Panc1 (cell line): Measurements from ENCODE around the gene ANKRD23. TPM values are rescaled to one million over a fixed set of nuclear protein-coding genes. Genes with fewer than 3 reads are reported as not detected.

Source experiments
- ATAC-seq: fragments of 200-7000 bp; cut with Tn5 transposase; 2 replicates; pipeline ENCODE4 v1.9.1; 2020; ENCODE audit warnings: mild to moderate bottlenecking, moderate library complexity
- BruUV-seq: library from RNA; stranded (reverse); fragments of 400-500 nt; replicated peaks from 2 replicates; lab custom pipeline; 2021; lab: Mats Ljungman, UMichigan
- CTCF ChIA-PET: fragments of 300-600 bp; sonication (Branson Sonifier 250); formaldehyde crosslinking; loops from one replicate; lab custom pipeline; 2022; ENCODE audit warnings: antibody characterized with exemption; lab: Charles Lee
- POLR2A ChIA-PET: fragments of 300-600 bp; sonication (Branson Sonifier 250); formaldehyde crosslinking; loops from one replicate; lab custom pipeline; 2022; ENCODE audit warnings: antibody characterized with exemption; lab: Charles Lee
- DNase-seq: peaks from one replicate; pipeline ENCODE4 v3.0.0-alpha.2; 2010; ENCODE audit warnings: low read depth, low spot score
- H3K27ac ChIP-seq: 2 replicates; pipeline ENCODE4 v1.5.1; 2011; ENCODE audit warnings: mild to moderate bottlenecking, low read length, inconsistent platforms
- H3K27me3 ChIP-seq: fragments of 200-500 bp; sonication (Bioruptor generic); 2 replicates; pipeline ENCODE4 v1.6.0; 2014; ENCODE audit warnings: low read length, inconsistent platforms; ENCODE audit not compliant: control insufficient read depth, insufficient read depth
- H3K36me3 ChIP-seq: fragments of 200-500 bp; sonication (Bioruptor generic); 2 replicates; pipeline ENCODE4 v1.5.1; 2014; ENCODE audit warnings: inconsistent platforms, mild to moderate bottlenecking, low read length, moderate library complexity; ENCODE audit not compliant: control insufficient read depth, insufficient read depth
- H3K4me1 ChIP-seq: 2 replicates; pipeline ENCODE4 v1.5.1; 2011; ENCODE audit warnings: inconsistent platforms, mild to moderate bottlenecking, low read length, moderate library complexity; ENCODE audit not compliant: control insufficient read depth, insufficient read depth
- H3K4me3 ChIP-seq, 2 experiments: 2 replicates each; pipeline ENCODE4 v1.5.1; 2011 to 2012; ENCODE audit warnings: low read depth in 2 of 2, low read length in 2 of 2, mild to moderate bottlenecking in 2 of 2, inconsistent platforms in 1 of 2, moderate library complexity in 1 of 2
- H3K9me3 ChIP-seq: fragments of 200-500 bp; sonication (Bioruptor generic); 2 replicates; pipeline ENCODE4 v1.5.1; 2014; ENCODE audit warnings: low read depth, mild to moderate bottlenecking, inconsistent platforms, low read length, moderate library complexity; ENCODE audit not compliant: control insufficient read depth, insufficient read depth
- CTCF ChIP-seq: fragments of 450-650 bp; IDR thresholded peaks from 2 replicates; pipeline ENCODE4 v1.5.1; 2017; ENCODE audit warnings: mild to moderate bottlenecking
- POLR2AphosphoS5 ChIP-seq: IDR thresholded peaks from 2 replicates; pipeline ENCODE4 v1.6.1; 2012; ENCODE audit warnings: mild to moderate bottlenecking, low read depth, low read length, moderate library complexity
- SIN3A ChIP-seq: IDR thresholded peaks from 2 replicates; pipeline ENCODE4 v1.6.1; 2012; ENCODE audit warnings: low read depth, mild to moderate bottlenecking, low read length, moderate library complexity, borderline replicate concordance; ENCODE audit not compliant: insufficient read depth
- TCF7L2 ChIP-seq: IDR thresholded peaks from 2 replicates; pipeline ENCODE4 v1.6.1; 2011; ENCODE audit warnings: mild to moderate bottlenecking, low read depth, low read length, inconsistent platforms
- in situ Hi-C: cut with HindIII; loops from 2 replicates; pipeline ENCODE4 v1.10.0; 2016; ENCODE audit warnings: low sequenced_read_pairs, low pct_unique_long_range_greater_than_20kb
- intact Hi-C: fragments of 100-400 bp; cut with micrococcal nuclease; formaldehyde crosslinking; loops from one replicate; pipeline ENCODE4 v1.10.0; 2022; ENCODE audit not compliant: unreplicated experiment
- total RNA-seq: library from RNA; stranded (reverse); gene quantifications from one replicate; pipeline ENCODE4 v1.2.1, GENCODE V29; 2021; ENCODE audit not compliant: unreplicated experiment
- TF ChIP-seq, protein P1 (sequence below), 2 experiments: IDR thresholded peaks; 2 replicates each; pipeline ENCODE4 v1.6.1; 2011 to 2012; ENCODE audit warnings: low read depth in 2 of 2, control low read depth in 1 of 2, low read length in 1 of 2, mild to moderate bottlenecking in 1 of 2, moderate library complexity in 1 of 2; ENCODE audit not compliant: insufficient read depth in 1 of 2

ANKRD23 gene
- total RNA-seq, 1 experiment from 2014 or later: 3.2 TPM

GRCh38 chr2:96824079-96824870 is 19.5 kb downstream of the ANKRD23 start:
- H3K27me3 ChIP-seq: no peaks in the 10 kb centered on the region
- no peaks in the 10 kb centered on the region for H3K9me3 ChIP-seq
- no peak overlapping the region for H3K4me3 ChIP-seq
- in situ Hi-C loops (no loop called here), intact Hi-C loops (no loop called here)
- H3K27ac ChIP-seq: peak overlapping the region; percentile 59
- CTCF ChIA-PET: no interaction called here
- TF ChIP-seq, protein P1, sequence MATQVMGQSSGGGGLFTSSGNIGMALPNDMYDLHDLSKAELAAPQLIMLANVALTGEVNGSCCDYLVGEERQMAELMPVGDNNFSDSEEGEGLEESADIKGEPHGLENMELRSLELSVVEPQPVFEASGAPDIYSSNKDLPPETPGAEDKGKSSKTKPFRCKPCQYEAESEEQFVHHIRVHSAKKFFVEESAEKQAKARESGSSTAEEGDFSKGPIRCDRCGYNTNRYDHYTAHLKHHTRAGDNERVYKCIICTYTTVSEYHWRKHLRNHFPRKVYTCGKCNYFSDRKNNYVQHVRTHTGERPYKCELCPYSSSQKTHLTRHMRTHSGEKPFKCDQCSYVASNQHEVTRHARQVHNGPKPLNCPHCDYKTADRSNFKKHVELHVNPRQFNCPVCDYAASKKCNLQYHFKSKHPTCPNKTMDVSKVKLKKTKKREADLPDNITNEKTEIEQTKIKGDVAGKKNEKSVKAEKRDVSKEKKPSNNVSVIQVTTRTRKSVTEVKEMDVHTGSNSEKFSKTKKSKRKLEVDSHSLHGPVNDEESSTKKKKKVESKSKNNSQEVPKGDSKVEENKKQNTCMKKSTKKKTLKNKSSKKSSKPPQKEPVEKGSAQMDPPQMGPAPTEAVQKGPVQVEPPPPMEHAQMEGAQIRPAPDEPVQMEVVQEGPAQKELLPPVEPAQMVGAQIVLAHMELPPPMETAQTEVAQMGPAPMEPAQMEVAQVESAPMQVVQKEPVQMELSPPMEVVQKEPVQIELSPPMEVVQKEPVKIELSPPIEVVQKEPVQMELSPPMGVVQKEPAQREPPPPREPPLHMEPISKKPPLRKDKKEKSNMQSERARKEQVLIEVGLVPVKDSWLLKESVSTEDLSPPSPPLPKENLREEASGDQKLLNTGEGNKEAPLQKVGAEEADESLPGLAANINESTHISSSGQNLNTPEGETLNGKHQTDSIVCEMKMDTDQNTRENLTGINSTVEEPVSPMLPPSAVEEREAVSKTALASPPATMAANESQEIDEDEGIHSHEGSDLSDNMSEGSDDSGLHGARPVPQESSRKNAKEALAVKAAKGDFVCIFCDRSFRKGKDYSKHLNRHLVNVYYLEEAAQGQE (IDR thresholded peaks at IDR 0.05; ENCODE audit: insufficient read depth in 1 of 2, low read depth in 2 of 2, low read length in 1 of 2): no peak
- TF ChIP-seq POLR2AphosphoS5: peak; percentile 32; the same call in 1 of the 2 replicates
- peaks cover 3% of the 10 kb centered on the region; the same call in 1 of the 2 replicates for H3K36me3 ChIP-seq
- DNase-seq: no peak
- BruUV-seq: no TSS peak
- POLR2A ChIA-PET: interaction anchor here (0.6 kb wide), 1 partner anchor 46 kb away, joined by 3 read pairs; no protein-coding TSS in a partner anchor
- H3K4me1 ChIP-seq: peaks cover 37% of the 10 kb centered on the region
- peak; percentile 66 for ATAC-seq

- Histone ChIP-seq H3K4me3 (no peak overlapping the region), H3K36me3 (peaks cover 3% of the 10 kb centered on the region; the same call in 1 of the 2 replicates), H3K4me1 (peaks cover 48% of the 10 kb centered on the region), H3K27me3 (no peaks in the 10 kb centered on the region), H3K27ac (peak overlapping the region; percentile 59), H3K9me3 (no peaks in the 10 kb centered on the region)
- in situ Hi-C loops (no loop called here), intact Hi-C loops (no loop called here)
- no TSS peak for BruUV-seq
- CTCF ChIA-PET: no interaction called here
- no peak for ATAC-seq
- POLR2A ChIA-PET: no interaction called here
- DNase-seq: no peak
- TF ChIP-seq TCF7L2 (no peak), POLR2AphosphoS5 (no peak), SIN3A (no peak), CTCF (no peak)
- TF ChIP-seq, protein P1 (IDR thresholded peaks at IDR 0.05; ENCODE audit: insufficient read depth in 1 of 2, low read depth in 2 of 2, low read length in 1 of 2): no peak
Observed at GRCh38 chr2:96823198-96823597, 20.6 kb downstream of the ANKRD23 start.
